Measurements from ENCODE around the gene HRAS.

- TF ChIP-seq REST (IDR thresholded peaks at IDR 0.05; ENCODE audit: insufficient read depth in 1 of 2, low read depth in 2 of 2, low read length in 2 of 2) (no peak), SIN3A (IDR thresholded peaks at IDR 0.05; ENCODE audit: borderline replicate concordance, insufficient read depth, low read length) (no peak), POLR2AphosphoS5 (IDR thresholded peaks at IDR 0.05; ENCODE audit: low read depth, low read length) (no peak), TAF1 (IDR thresholded peaks at IDR 0.05; ENCODE audit: borderline replicate concordance, insufficient read depth, low read length) (no peak), FOXP2 (optimal IDR thresholded peaks at IDR 0.05; ENCODE audit: borderline replicate concordance, extremely low read depth, extremely low read length, insufficient read depth) (no peak)
These were observed 18.0 kb upstream of the HRAS start for GRCh38 chr11:553083-553987.
